Germinal center (tissue), 1 donor: ENCODE measurements around the gene CEACAM7.
"Not testable (repeated sequence)": the region's sequence is repeated elsewhere in the genome, so short reads cannot be mapped to it uniquely, and the experiment has no call there.

Experiments
- DNase-seq: peaks from one replicate; pipeline ENCODE4 v3.0.0; 2012; ENCODE audit warnings: mixed read lengths, low spot score

CEACAM7 gene

GRCh38 chr19:41656756-41657155 lies 31.3 kb downstream of the CEACAM7 start:
- DNase-seq = not testable (repeated sequence)

- no peak for DNase-seq
These were observed 35.8 kb downstream of the CEACAM7 start for GRCh38 chr19:41652250-41652649.

DNA sequence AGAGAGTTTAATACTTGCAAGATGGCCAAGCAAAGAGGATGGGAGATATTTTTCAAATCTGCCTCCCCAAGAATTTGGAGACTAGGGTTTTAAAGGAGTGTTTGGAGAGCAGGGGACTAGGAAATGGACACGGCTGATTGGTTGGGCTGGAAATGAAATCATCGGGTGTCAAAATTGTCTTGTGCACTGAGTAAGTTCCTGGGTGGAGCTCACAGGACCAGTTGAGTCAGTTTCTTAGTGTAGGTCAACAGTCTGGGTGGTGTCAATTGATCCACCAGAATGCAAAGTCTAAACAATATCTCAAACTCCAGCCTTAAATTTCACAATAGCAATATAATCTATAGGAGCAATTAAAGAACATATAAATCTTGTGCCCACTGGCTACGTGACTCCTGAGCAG lies 38.2 kb downstream of the CEACAM7 start:
- DNase-seq = no peak

DNA sequence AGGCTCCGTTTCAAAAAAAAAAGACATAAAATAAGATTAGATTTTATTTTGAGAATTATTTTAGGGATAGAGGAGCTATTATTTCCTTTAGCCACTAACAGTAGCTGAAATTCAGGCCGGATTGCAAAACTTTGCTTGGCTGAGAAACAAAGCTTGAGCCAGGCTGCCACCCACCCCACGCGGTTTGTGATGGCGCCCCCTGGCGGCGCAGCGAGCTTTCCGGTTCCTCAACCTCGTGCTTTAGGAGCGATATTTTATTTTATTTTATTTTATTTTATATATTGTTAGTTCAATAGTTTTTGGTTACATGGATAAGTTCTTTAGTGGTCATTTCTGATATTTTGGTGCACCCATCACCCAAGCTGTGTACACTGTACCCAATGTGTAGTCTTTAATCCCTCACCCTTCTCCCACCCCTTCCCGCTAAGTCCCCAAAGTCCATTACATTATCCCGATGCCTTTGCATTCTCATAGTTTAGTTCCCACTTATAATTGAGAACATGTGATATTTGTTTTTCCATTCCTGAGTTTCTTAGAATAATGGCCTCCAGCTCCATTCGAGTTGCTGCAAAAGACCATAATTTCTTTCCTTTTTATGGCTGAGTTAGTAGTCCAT lies 41.4 kb downstream of the CEACAM7 start:
- peak; percentile 52 for DNase-seq

GRCh38 chr19:41641879-41642485 lies 46.1 kb downstream of the CEACAM7 start:
- DNase-seq = peak; percentile 82

DNA sequence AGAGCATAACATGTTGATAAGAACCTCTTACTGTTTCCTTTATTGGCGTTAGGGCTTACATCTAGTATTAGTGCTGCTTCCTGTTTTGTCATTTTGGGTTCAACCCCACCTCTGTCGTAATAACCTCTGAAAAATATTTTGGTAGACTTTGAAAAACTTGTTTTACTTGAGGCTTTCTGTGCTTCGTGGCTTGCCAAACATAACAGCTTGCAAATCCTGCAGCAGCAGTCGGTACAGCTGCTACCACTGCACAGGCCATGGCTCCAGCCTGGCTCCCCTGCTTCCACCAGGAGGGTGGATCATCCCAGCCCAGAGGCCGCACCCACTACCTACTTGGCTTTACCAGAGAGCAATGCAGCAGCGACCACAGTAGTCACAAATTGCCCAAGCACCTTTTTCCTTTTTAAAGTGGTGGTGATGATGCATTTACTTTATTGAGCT lies 49.4 kb downstream of the CEACAM7 start:
- DNase-seq = no peak

DNA sequence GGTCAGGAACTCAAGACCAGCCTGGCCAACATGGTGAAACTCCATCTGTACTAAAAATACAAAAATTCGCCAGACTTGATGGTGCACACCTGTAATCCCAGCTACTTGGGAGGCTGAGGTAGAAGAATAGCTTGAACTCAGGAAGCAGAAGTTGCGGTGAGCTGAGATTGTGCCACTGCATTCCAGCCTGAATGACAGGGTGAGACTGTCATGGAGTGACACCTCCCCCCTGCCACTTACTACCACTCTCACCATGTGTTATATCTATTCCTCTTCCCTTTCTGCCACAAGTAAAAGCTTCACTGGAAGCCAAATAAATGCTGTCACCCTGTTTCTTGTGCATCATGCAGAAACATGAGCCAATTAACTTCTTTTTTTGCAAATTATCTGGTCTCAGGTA lies 50.6 kb downstream of the CEACAM7 start:
- no peak for DNase-seq

GRCh38 chr19:41627966-41628675 lies 59.9 kb downstream of the CEACAM7 start:
- DNase-seq = no peak

GRCh38 chr19:41626877-41627276 lies 61.2 kb downstream of the CEACAM7 start, which contains the start of gene CEACAM4:
CEACAM4 (minus strand) TSS chr19:41627074; CDS start chr19:41626963, 111 bp downstream.
- no peak for DNase-seq

- DNase-seq = no peak
These were observed 61.8 kb downstream of the CEACAM7 start for GRCh38 chr19:41626278-41626677.

DNA sequence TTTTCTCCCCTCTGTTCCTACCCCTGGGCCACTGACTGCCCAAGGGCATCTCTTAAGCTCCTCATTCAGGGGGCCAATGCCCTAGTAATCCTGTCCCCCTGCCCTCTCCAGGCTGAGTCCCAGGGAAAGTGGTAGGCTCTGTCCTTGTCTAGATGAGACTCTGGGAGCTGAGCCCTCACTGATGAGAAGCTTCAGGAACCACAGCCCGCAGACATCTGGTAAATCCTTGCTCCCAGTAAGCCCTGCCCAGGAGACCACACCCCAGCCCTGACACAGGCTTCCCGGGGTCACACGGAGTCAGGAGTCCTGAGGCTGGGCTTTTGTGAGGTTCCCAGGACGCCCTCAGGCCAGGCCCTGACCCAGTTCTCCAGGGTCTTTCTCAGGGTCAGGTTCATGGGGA lies 63.1 kb downstream of the CEACAM7 start:
- DNase-seq = no peak

GRCh38 chr19:41624515-41624914 lies 63.6 kb downstream of the CEACAM7 start:
- DNase-seq = no peak

DNA sequence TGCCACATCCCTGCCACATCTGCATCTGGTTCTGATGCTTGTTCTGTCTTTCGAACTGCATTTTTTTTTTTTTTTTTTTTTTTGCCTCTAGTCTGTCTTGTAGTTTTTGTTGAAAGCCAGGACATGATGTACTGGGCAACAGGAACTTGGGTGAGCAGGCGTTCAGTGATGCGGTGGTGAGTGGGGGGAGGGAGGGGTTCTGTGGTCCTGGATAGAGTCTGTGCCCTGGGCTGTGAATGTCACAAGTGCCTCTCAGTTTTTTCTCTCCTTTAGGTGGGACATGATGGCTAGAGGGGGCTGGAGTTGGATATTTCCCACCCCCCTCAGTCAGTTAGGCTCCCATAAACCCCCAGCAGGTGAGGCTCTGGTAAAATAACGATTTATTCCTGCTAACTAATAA lies 64.7 kb downstream of the CEACAM7 start:
- DNase-seq = no peak
